Measurements from ENCODE around the gene NDST3.
A peak's percentile ranks its signal among the peaks of the same experiment; 100 is the strongest.

GRCh38 chr4:118279328-118279727, 245.0 kb downstream of the NDST3 start:
- no peak for TF ChIP-seq GATA3 (IDR thresholded peaks at IDR 0.05; ENCODE audit: low read depth, low read length)
- 0 out of 2 replicates have a peak, but pooled peaks have one; percentile 10 for TF ChIP-seq GATA2 (IDR thresholded peaks at IDR 0.05; ENCODE audit: low read depth, low read length)
